ENCODE measurements around the gene ZSCAN1. TPM values are rescaled to one million over a fixed set of nuclear protein-coding genes. Genes with fewer than 3 reads are reported as not detected.

Gene ZSCAN1
- total RNA-seq, 4 donors from 2014 or later: not detected

DNA sequence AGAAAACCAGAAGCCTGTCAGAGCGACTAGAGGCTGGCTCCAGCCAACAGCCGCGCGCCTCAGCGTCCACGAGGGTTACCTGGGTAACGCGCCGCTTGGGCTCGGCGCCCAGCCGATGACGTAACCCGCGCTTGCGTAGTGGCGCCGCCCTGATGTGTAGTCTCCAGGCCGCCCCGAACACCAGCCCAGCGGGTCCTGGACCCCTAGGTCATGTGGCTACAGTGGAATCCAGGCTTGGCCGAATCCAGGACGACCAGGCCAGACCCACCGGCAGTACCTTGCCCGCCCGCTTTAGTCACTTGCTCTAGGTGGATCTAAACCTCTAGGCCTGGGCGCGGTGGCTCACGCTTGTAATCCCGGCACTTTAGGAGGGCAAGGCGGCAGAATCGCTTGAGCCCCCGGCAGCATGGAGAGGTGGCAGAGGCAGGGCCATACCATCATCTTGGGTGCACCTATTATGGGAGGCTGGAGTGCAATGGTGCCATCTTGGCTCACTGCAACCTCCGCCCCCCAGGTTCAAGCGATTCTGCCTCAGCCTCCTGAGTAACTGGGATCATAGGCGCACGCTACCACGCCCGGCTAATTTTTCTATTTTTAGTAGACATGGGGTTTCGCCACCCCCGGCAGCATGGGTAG lies 24.0 kb upstream of the ZSCAN1 start:
- Histone ChIP-seq H3K9me3 (peaks cover 0 to 95% (median 67%) of the 10 kb centered on the region in 4 donors), H3K4me1 (peaks cover 5 to 18% (median 12%) of the 10 kb centered on the region in 4 donors), H3K27me3 (no peaks in the 10 kb centered on the region), H3K27ac (replicated peaks in 1 of 4) (peak overlapping the region; percentile 58 to 90 (median 68)), H3K4me3 (peak overlapping the region; percentile 43 to 64 (median 52)), H3K36me3 (peaks cover 13 to 28% (median 25%) of the 10 kb centered on the region in 4 donors)
- intact Hi-C loops (cut with DNase I): loop anchor here (10.0 kb wide), 1 partner anchor 85 kb away; the partner anchor contains the start of gene ZSCAN18
- no peak for DNase-seq (ENCODE audit: extremely low spot score)
- TF ChIP-seq POLR2AphosphoS5 (IDR thresholded peaks at IDR 0.05) (peak; percentile 67 to 79), EP300 (IDR thresholded peaks at IDR 0.05) (no peak), POLR2A (IDR thresholded peaks at IDR 0.05; ENCODE audit: low read depth) (no peak)
- 16% methylated on average over 34 of the region's 41 CpGs for WGBS

DNA sequence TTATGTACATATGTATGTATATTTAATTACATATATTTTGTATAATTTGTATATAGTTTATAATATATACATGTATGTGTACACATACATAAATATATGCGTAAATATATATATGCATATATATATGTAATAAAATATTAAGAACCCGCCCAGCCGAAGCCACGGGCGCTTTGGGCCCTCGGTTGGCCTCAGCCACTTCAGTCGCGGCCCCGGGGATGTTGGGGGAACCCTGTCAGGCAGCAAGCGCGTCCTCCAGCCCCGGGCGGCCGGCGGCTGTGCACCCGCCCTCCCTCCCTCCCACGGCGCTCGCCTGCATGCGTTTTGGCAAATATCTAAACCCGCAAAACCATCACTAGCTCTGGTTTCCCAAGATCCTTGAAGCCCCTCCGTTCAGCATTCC lies 23.3 kb upstream of the ZSCAN1 start:
- Histone ChIP-seq H3K4me1 (peaks cover 5 to 18% (median 12%) of the 10 kb centered on the region in 4 donors), H3K36me3 (peaks cover 7 to 21% (median 19%) of the 10 kb centered on the region in 4 donors), H3K4me3 (peak overlapping the region in 1 of 4 donors; percentile 57), H3K9me3 (peaks cover 0 to 88% (median 61%) of the 10 kb centered on the region in 4 donors), H3K27ac (replicated peaks in 1 of 4) (peak overlapping the region in 1 of 4 donors; percentile 90), H3K27me3 (no peaks in the 10 kb centered on the region)
- WGBS: 75% methylated on average over 22 of the region's 22 CpGs
- no peak for TF ChIP-seq POLR2A (IDR thresholded peaks at IDR 0.05; ENCODE audit: low read depth)
- no peak for TF ChIP-seq POLR2AphosphoS5 (IDR thresholded peaks at IDR 0.05)
- no peak for TF ChIP-seq EP300 (IDR thresholded peaks at IDR 0.05)
- TF ChIP-seq, protein P1, sequence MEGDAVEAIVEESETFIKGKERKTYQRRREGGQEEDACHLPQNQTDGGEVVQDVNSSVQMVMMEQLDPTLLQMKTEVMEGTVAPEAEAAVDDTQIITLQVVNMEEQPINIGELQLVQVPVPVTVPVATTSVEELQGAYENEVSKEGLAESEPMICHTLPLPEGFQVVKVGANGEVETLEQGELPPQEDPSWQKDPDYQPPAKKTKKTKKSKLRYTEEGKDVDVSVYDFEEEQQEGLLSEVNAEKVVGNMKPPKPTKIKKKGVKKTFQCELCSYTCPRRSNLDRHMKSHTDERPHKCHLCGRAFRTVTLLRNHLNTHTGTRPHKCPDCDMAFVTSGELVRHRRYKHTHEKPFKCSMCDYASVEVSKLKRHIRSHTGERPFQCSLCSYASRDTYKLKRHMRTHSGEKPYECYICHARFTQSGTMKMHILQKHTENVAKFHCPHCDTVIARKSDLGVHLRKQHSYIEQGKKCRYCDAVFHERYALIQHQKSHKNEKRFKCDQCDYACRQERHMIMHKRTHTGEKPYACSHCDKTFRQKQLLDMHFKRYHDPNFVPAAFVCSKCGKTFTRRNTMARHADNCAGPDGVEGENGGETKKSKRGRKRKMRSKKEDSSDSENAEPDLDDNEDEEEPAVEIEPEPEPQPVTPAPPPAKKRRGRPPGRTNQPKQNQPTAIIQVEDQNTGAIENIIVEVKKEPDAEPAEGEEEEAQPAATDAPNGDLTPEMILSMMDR (IDR thresholded peaks at IDR 0.05): no peak
- no peak for DNase-seq (ENCODE audit: extremely low spot score)
- intact Hi-C loops (cut with DNase I): loop anchor here (10.0 kb wide), 1 partner anchor 84 kb away; the partner anchor contains the start of gene ZSCAN18

DNA sequence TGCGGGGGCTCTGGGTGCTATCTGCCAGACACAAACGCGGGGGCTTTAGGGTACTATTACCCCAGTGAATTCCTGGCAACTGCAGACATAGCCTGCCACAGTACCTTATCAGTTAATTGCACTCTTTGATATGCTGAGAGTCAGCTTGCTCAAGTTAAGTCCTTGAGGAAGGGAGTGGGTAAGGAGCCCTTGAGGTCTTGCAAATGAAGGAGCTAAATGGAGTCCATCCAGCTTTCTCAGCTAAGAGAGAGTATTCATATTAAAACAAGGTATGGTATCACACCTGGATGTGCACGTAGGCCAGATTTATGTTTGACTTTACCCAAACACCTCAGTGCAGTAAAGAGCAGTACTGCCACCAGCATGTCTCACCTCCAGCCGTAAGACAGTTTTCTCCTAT lies 19.7 kb upstream of the ZSCAN1 start:
- peaks cover 0 to 16% (median 0%) of the 10 kb centered on the region in 4 donors for H3K27me3 ChIP-seq
- H3K4me1 ChIP-seq: peaks cover 4 to 14% (median 8%) of the 10 kb centered on the region in 4 donors
- H3K9me3 ChIP-seq: peaks cover 0 to 62% (median 27%) of the 10 kb centered on the region in 4 donors
- no peak overlapping the region for H3K4me3 ChIP-seq
- WGBS: 57% methylated on average over 5 of the region's 5 CpGs
- TF ChIP-seq, protein P1 (IDR thresholded peaks at IDR 0.05): no peak
- TF ChIP-seq EP300 (IDR thresholded peaks at IDR 0.05) (no peak), POLR2A (IDR thresholded peaks at IDR 0.05; ENCODE audit: low read depth) (no peak), POLR2AphosphoS5 (IDR thresholded peaks at IDR 0.05) (no peak)
- no peak overlapping the region for H3K27ac ChIP-seq (replicated peaks in 1 of 4)
- no peaks in the 10 kb centered on the region for H3K36me3 ChIP-seq
- intact Hi-C loops (cut with DNase I): loop anchor here (10.0 kb wide), 1 partner anchor 81 kb away; the partner anchor contains the start of gene ZSCAN18
- DNase-seq (ENCODE audit: extremely low spot score): no peak

DNA sequence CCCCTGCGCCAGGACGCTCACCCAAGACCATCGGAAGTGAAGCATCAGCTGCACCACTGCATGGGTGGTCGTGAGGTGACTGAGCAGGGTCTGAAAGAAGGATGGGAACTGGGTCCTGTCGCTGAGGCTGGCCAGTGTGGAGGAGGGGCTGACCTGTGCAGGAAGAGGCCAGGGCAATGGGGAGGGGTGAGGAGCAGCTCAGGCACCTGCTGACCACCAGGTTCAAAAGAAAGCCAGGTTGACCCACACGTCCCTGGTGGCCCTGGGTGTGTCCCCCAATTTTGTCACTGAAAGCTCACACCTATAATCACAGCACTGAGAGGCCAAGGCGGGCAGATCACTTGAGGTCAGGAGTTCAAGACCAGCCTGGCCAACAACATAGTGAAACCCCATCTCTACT lies 13.7 kb upstream of the ZSCAN1 start:
- peaks cover 0 to 4% (median 2%) of the 10 kb centered on the region in 4 donors for H3K4me1 ChIP-seq
- DNase-seq (ENCODE audit: extremely low spot score): no peak
- TF ChIP-seq POLR2AphosphoS5 (IDR thresholded peaks at IDR 0.05): no peak
- no peak for TF ChIP-seq EP300 (IDR thresholded peaks at IDR 0.05)
- TF ChIP-seq POLR2A (IDR thresholded peaks at IDR 0.05; ENCODE audit: low read depth): no peak
- TF ChIP-seq, protein P1 (IDR thresholded peaks at IDR 0.05): no peak
- no peak overlapping the region for H3K27ac ChIP-seq (replicated peaks in 1 of 4)
- 74% methylated on average over 6 of the region's 7 CpGs for WGBS
- H3K4me3 ChIP-seq: no peak overlapping the region
- intact Hi-C loops (cut with DNase I): no loop called here
- peaks cover 0 to 10% (median 0%) of the 10 kb centered on the region in 4 donors for H3K9me3 ChIP-seq
- no peaks in the 10 kb centered on the region for H3K36me3 ChIP-seq
- H3K27me3 ChIP-seq: peaks cover 0 to 21% (median 0%) of the 10 kb centered on the region in 4 donors

DNA sequence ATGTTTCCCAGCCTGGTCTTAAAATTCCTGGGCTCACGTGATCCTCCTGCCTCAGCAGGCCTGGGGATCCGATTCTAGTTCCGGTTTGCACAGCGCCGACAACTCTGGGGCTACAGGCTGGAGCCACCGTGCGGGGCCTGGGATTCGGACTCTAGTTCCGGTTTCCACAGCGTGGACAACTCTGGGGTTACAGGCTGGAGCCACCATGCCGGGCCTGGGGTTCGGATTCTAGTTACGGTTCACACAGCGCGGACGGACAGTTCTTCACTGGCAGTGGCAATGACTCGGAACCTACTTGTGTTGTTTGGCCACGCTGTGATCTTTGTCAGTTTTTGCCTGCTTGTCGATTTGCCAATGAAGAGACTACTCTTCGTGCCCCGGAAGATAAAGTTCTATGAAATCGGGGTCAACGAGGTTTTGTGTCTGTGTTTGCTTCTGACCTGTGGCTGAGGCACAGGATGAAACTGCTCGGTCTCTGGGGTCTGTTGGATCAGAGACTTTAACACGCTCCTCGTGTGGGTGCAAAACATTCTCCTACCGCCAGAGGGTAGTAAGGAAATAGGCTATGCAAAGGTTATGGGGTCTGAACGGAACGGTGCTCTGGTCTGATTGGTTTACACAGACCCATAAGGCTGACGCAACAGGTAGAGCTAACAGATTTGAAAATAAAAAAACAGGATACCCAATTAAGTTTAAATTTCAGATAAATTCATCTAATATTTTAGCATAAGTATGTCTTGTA lies 12.1 kb upstream of the ZSCAN1 start:
- no peak overlapping the region for H3K4me3 ChIP-seq
- no peaks in the 10 kb centered on the region for H3K36me3 ChIP-seq
- H3K4me1 ChIP-seq: peaks cover 0 to 4% (median 2%) of the 10 kb centered on the region in 4 donors
- 9% methylated on average over 10 of the region's 30 CpGs for WGBS
- TF ChIP-seq EP300 (IDR thresholded peaks at IDR 0.05): no peak
- TF ChIP-seq, protein P1 (IDR thresholded peaks at IDR 0.05): peak; percentile 69 to 85 (median 83)
- TF ChIP-seq POLR2AphosphoS5 (IDR thresholded peaks at IDR 0.05): peak in 1 of 2 donors; percentile 60
- H3K9me3 ChIP-seq: peaks cover 0 to 1% (median 0%) of the 10 kb centered on the region in 4 donors
- no peak for DNase-seq (ENCODE audit: extremely low spot score)
- H3K27me3 ChIP-seq: peaks cover 0 to 21% (median 0%) of the 10 kb centered on the region in 4 donors
- no peak overlapping the region for H3K27ac ChIP-seq (replicated peaks in 1 of 4)
- intact Hi-C loops (cut with DNase I): loop anchor here (1.0 kb wide), 1 partner anchor 134 kb away; no protein-coding TSS in a partner anchor
